HG02870 (cell line): ENCODE results near the gene HLA-DQB2.
"Not testable (repeated sequence)": the region's sequence is repeated elsewhere in the genome, so short reads cannot be mapped to it uniquely, and the experiment has no call there.

Source experiments
- ATAC-seq: cut with Tn5 transposase; IDR thresholded peaks from one replicate; pipeline ENCODE4 v1.9.1; 2021; ENCODE audit warnings: mild to moderate bottlenecking, moderate library complexity; ENCODE audit not compliant: unreplicated experiment

Gene HLA-DQB2

DNA sequence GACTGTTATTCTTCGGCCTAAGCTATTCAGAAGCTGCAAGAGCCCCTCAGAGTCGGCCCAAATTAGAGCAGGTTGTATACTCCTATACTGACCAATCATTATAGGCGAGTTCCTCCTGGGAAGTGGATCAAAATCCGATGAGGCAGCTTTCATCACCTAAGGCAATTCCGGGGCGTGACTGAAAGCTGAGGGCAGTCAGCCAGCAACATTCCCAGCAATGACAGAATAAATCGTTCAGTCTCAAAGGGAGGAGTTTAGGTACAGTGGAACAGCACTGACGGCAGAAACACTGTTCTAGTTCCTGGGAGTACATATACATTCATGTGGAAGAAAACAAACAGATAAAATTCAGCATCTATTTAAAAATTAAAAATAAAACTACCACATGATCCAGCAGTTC is 10.8 kb downstream of the HLA-DQB2 start:
- no peak for ATAC-seq

DNA sequence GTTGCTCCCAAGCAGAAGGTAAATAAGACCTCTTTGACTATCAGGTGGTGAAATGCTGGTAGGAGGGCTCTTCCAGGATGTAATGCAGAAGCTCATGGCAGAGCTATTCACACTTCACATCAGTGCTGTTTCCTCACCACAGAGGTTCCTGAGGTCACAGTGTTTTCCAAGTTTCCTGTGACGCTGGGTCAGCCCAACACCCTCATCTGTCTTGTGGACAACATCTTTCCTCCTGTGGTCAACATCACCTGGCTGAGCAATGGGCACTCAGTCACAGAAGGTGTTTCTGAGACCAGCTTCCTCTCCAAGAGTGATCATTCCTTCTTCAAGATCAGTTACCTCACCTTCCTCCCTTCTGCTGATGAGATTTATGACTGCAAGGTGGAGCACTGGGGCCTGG is 17.7 kb downstream of the HLA-DQB2 start:
- ATAC-seq: not testable (repeated sequence)

DNA sequence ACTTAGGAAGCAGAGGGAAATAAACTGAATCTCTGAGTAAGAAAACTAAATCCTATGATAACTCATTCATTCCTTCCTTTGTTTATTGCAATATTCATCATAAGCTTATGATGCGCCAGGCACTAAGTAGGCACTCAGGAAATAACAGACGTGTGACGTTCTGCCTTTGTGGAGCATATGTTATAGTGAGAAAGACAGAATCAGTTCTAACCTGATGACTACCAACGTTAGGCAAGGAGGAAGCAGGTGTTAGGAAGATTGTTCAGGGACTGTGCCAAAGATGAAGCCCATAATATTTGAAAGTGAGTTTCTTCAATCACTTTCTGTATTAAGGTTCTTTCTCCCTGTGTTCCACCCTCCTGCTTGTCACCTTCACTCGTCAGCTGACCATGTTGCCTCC is 18.6 kb downstream of the HLA-DQB2 start:
- no peak for ATAC-seq

DNA sequence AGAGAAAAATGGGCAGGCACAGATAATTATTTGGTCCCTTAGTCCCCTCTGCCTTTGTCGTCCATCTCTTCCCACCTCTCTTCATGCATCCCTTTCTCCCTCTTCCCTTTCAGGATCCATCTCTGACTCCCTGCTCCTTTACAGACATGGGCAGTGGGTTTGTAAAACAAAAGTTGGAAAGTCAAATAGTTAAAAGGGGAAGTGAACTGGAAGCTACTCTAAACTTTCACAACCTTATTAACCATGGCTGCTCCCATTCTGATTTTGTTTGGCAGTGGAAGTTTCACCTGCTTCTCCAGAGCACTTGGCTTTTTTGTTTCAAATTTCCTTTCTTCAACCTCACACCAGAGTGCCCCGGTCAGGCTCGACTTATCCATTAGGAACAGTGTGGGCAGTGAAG is 21.0 kb downstream of the HLA-DQB2 start:
- no peak for ATAC-seq

DNA sequence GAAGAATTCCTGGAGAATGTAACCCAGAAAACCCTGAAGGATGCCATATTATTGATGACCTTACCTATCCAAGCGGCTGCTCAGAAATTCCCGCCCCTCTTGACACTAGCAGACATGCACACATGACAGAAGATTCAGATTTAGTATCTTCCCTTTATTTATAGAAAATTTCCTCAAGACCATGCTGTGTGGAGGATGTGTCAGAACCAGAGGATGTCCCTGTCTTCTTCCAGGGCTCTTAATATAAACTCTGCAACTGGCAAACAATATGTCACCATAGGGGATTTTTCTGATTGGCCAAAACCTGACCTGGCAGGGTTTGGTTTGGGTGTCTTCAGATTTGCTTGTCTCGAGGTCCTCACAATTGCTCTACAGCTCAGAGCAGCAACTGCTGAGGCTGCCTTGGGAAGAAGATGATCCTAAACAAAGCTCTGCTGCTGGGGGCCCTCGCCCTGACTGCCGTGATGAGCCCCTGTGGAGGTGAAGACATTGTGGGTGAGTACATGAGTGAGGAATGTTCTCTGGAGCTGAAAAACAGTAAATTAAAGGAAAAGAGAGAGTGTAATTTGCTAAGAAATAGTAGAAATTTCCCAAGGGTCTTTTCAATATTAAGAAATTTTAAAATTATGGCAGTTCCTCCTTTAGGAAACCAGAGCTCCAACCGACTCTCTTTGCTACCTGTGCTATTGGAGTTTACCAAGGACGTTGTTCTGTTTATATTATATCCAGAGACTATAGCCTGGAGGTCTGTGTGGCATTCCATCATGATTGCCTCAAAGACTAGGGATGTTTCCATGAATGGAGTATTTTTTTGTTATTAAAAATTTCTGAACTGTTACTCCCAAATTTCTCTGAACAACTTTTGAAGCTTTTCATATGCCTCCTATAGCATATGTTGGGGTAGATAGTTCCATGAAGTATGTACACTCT is 22.0 kb downstream of the HLA-DQB2 start, which contains the start of gene HLA-DQA2:
Gene HLA-DQA2, plus strand, starts transcription at position 361 of the 930 bp plus-strand sequence. Its CDS starts 53 bp downstream, at position 414.
- ATAC-seq: no peak

DNA sequence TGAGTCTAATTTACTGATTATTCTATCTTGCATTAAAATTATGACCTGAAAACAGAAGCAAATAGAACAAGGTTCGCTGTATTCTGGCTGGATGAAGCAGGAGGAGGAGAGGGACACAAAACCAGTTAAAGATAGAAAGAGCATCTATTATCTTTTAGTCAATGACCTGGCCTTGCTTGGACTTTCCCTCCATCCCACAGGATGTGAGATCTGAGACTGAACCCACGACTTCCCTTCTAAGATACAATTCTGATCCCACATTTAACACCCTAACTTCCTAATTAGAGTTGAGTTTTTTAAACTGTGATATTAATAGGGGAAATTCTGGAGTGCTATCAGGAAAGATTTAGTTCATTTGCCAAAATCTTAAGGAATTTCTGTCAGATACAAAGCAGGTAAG is 25.2 kb downstream of the HLA-DQB2 start:
- no peak for ATAC-seq

DNA sequence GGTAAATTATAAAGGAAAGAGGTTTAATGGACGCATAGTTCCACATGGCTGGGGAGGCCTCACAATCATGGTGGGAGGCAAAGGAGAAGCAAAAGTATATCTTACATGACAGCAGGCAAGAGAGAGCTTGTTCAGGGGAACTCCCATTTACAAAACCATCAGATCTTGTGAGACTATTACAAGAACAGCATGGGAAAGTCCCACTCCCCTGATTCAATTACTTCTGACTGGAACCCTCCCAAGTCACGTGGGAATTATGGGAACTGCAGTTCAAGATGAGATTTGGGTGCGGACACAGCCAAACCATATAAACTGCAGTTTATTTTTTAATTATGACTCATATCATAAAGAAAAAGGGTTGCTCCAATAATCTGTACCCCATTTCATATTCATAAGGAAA is 44.5 kb downstream of the HLA-DQB2 start:
- no peak for ATAC-seq

DNA sequence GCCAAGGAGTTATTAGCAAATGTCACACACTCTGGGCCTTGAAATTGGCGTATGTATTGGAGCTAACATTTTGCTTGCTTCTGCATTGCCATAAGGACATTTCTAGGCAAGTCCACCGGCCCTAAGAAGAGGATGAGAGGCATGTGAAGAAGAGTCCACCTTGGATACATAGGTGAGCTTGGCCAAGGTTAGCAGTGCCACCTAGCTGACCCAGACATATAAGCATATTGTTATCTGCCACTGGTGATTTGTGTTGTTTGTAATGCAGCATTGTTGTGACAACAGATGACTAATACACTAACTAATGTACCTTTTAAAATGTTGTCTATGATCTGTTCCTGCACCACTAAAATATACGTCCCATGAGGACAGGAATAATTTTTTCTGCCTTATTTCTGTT is 46.9 kb downstream of the HLA-DQB2 start:
- no peak for ATAC-seq

DNA sequence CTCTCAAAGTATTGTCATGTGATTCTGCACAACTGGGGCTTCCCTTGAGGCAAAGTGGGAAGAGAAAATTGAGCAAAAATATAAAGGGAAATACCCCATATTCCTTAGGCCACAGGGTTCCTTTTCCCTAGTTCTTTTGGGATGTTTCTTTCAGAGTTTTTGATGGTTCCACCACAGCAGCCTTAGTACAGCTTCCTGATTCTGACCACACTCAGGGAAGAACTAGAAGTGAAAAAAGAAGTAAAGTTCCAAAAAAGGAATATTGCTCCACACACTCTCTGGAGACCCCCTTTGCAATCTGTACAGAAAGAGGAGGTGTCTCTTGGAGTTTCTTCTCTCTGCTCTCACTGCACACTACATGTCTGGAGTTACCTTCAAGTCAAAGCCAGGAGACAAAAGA is 50.1 kb downstream of the HLA-DQB2 start:
- no peak for ATAC-seq

DNA sequence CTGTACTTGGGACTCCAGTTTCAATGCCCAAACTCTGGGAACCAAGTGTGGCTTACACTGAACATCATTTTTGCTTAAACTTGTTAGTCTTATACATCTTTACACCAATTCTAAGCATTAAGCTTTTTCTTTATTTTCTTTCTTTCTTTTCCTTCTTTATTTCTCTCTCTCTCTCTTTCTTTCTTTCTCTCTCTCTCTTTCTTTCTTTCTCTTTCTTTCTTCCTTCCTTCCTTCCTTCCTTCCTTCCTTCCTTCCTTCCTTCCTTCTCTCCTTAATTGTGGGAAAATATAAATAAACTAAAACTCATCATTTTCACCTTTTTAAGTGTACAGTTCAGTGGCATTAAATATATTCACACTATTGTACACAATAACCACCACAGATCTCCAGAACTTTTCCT is 53.7 kb downstream of the HLA-DQB2 start:
- ATAC-seq: no peak
